NCI-H1105 treated with DMSO at 0.1 percent for 48 hours (cell line): Measurements from ENCODE around the gene UGT1A6.

Experiments used
- DNase-seq: peaks from one replicate; lab custom pipeline; 2025; lab: John Stamatoyannopoulos, UW

UGT1A6 gene

GRCh38 chr2:233801357-233802131 is 108.9 kb downstream of the UGT1A6 start:
- DNase-seq, result no peak

GRCh38 chr2:233802132-233802815 is 109.6 kb downstream of the UGT1A6 start:
- DNase-seq, result no peak

GRCh38 chr2:233803292-233803911 is 110.7 kb downstream of the UGT1A6 start:
- no peak for DNase-seq

GRCh38 chr2:233803994-233804393 is 111.3 kb downstream of the UGT1A6 start:
- DNase-seq, result no peak

- DNase-seq, result no peak
Observed at GRCh38 chr2:233807215-233807865, 114.7 kb downstream of the UGT1A6 start.

- no peak for DNase-seq
Observed at GRCh38 chr2:233807966-233808935, 115.6 kb downstream of the UGT1A6 start.

- DNase-seq, result no peak
Observed at GRCh38 chr2:233810385-233810784, 117.7 kb downstream of the UGT1A6 start.

GRCh38 chr2:233811087-233811486 is 118.4 kb downstream of the UGT1A6 start:
- DNase-seq, result no peak

- no peak for DNase-seq
Observed at GRCh38 chr2:233811732-233812131, 119.0 kb downstream of the UGT1A6 start.

GRCh38 chr2:233813236-233814055 is 120.8 kb downstream of the UGT1A6 start:
- DNase-seq, result no peak

GRCh38 chr2:233814056-233814835 is 121.6 kb downstream of the UGT1A6 start:
- DNase-seq, result no peak

GRCh38 chr2:233815861-233816260 is 123.2 kb downstream of the UGT1A6 start:
- DNase-seq, result no peak

GRCh38 chr2:233816334-233816733 is 123.6 kb downstream of the UGT1A6 start:
- peak; percentile 33 for DNase-seq

- DNase-seq, result no peak
Observed at GRCh38 chr2:233816771-233817170, 124.1 kb downstream of the UGT1A6 start.

GRCh38 chr2:233817361-233817911 is 124.7 kb downstream of the UGT1A6 start:
- DNase-seq, result no peak

GRCh38 chr2:233817995-233818638 is 125.4 kb downstream of the UGT1A6 start:
- DNase-seq, result no peak

GRCh38 chr2:233818639-233819621 is 126.2 kb downstream of the UGT1A6 start:
- DNase-seq, result no peak
